Measurements from ENCODE around the gene FBXO24.
A peak's percentile ranks its signal among the peaks of the same experiment; 100 is the strongest.

DNA sequence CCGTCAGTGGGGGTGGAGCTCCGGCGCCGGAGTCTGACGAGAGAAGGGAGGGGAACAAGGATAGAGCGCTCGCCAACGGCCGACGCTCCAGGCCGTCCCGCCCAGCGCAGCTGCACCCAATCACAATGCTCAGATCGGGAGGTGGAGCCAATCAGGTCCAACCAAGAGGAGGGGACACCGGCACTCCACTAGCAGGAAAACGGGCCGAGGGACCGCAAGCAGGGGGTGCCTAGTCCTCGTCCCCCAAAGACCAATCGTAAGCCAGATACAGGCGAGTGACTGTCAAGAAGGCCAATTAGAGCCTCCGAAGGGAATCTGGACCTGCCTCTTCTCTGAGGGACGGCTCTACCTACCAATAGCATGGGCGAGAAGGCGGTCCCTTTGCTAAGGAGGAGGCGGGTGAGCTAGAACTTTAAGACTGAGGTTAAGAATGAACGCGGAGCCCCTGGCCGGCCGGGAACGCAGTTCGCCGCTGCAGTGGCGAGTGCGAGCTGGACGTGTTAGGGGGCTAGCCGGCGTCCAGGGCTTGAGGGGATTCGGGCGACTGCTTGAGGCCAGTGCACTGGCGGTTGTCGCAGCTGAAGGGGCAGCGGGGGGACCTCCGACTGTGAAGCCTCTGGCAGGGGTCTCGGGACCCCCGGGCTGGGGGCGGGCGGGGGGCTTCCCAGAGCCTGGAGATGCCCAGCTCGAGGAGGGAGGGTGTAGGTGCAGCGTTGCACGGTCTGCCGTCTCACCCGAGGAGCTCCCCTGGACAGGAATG is at the start of gene FBXO24:
- TF ChIP-seq, protein P1, sequence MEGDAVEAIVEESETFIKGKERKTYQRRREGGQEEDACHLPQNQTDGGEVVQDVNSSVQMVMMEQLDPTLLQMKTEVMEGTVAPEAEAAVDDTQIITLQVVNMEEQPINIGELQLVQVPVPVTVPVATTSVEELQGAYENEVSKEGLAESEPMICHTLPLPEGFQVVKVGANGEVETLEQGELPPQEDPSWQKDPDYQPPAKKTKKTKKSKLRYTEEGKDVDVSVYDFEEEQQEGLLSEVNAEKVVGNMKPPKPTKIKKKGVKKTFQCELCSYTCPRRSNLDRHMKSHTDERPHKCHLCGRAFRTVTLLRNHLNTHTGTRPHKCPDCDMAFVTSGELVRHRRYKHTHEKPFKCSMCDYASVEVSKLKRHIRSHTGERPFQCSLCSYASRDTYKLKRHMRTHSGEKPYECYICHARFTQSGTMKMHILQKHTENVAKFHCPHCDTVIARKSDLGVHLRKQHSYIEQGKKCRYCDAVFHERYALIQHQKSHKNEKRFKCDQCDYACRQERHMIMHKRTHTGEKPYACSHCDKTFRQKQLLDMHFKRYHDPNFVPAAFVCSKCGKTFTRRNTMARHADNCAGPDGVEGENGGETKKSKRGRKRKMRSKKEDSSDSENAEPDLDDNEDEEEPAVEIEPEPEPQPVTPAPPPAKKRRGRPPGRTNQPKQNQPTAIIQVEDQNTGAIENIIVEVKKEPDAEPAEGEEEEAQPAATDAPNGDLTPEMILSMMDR (IDR thresholded peaks at IDR 0.05) = no peak
- peak; percentile 46 for TF ChIP-seq POLR2A (IDR thresholded peaks at IDR 0.05)
- TF ChIP-seq POLR2AphosphoS5 (IDR thresholded peaks at IDR 0.05) = peak; percentile 94

Measured in prostate gland (tissue), 2 donors.